ENCODE measurements around the gene VAT1L. TPM values are rescaled to one million over a fixed set of nuclear protein-coding genes. Genes with fewer than 3 reads are reported as not detected.

VAT1L gene
- total RNA-seq, 1 experiment from 2014 or later: 19.1 TPM

DNA sequence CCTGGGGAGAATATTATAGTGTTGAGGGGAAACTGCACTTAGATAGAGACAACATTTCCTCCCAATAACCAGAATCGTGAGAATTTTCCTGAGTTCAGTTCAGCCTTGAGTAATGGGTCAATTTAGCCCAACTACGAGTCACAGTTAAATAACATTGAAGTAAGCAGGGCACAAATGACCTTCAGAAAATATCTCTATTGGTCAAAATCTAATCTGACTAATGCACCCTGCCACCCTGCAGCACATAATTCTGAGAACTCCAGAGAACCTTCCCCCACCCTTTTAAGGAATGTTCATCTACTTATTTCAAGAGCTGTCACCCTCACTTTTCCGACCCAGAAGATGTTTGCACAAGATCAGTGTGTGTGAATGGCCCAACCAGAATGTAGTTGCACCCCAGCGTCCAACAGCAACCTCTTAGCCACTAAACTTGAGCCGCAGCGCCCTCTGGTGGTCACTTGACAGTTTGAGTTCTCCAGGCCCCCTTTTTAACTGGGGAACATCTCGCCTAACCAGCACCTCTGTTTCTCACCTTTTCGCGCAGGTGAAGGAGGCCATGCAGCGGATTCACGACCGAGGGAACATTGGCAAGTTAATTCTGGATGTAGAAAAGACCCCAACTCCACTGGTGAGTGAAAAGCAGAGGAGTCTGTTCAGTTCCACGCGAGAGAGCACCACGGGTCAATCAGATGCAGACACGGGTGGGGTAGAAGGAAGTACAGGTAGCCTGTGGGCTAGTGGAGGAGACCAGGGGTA, 183.1 kb downstream of the VAT1L start (continued):
- 0 out of 2 replicates have a peak, but pooled peaks have one; percentile 17 for TF ChIP-seq GABPB1 (CRISPR knock-in tag; IDR thresholded peaks at IDR 0.05)
- no peak for TF ChIP-seq GTF2I (CRISPR knock-in tag; conservative IDR thresholded peaks at IDR 0.05)
- TF ChIP-seq MAX (CRISPR knock-in tag; IDR thresholded peaks at IDR 0.05): peak; percentile 26; the same call in 1 of the 2 replicates
- no peak for TF ChIP-seq ZNF219 (CRISPR knock-in tag; IDR thresholded peaks at IDR 0.05; ENCODE audit: borderline replicate concordance)
- TF ChIP-seq SMAD4 (CRISPR knock-in tag; IDR thresholded peaks at IDR 0.05): no peak
- TF ChIP-seq, protein P1, sequence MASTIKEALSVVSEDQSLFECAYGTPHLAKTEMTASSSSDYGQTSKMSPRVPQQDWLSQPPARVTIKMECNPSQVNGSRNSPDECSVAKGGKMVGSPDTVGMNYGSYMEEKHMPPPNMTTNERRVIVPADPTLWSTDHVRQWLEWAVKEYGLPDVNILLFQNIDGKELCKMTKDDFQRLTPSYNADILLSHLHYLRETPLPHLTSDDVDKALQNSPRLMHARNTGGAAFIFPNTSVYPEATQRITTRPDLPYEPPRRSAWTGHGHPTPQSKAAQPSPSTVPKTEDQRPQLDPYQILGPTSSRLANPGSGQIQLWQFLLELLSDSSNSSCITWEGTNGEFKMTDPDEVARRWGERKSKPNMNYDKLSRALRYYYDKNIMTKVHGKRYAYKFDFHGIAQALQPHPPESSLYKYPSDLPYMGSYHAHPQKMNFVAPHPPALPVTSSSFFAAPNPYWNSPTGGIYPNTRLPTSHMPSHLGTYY (CRISPR knock-in tag; IDR thresholded peaks at IDR 0.05): no peak
- no peak for TF ChIP-seq KAT7 (CRISPR knock-in tag; IDR thresholded peaks at IDR 0.05; ENCODE audit: borderline replicate concordance)
- no peak for TF ChIP-seq ZNF532 (CRISPR knock-in tag; IDR thresholded peaks at IDR 0.05; ENCODE audit: borderline replicate concordance)
- no peak for TF ChIP-seq NFE2L1 (CRISPR knock-in tag; IDR thresholded peaks at IDR 0.05)
- TF ChIP-seq, protein P2, sequence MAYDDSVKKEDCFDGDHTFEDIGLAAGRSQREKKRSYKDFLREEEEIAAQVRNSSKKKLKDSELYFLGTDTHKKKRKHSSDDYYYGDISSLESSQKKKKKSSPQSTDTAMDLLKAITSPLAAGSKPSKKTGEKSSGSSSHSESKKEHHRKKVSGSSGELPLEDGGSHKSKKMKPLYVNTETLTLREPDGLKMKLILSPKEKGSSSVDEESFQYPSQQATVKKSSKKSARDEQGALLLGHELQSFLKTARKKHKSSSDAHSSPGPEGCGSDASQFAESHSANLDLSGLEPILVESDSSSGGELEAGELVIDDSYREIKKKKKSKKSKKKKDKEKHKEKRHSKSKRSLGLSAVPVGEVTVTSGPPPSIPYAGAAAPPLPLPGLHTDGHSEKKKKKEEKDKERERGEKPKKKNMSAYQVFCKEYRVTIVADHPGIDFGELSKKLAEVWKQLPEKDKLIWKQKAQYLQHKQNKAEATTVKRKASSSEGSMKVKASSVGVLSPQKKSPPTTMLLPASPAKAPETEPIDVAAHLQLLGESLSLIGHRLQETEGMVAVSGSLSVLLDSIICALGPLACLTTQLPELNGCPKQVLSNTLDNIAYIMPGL (CRISPR knock-in tag; IDR thresholded peaks at IDR 0.05): no peak

- TF ChIP-seq AR (CRISPR knock-in tag; IDR thresholded peaks at IDR 0.05) (no peak), KAT7 (CRISPR knock-in tag; IDR thresholded peaks at IDR 0.05; ENCODE audit: borderline replicate concordance) (no peak), NFATC4 (CRISPR knock-in tag; IDR thresholded peaks at IDR 0.05) (no peak), ZBTB21 (CRISPR knock-in tag; IDR thresholded peaks at IDR 0.05; ENCODE audit: borderline replicate concordance) (no peak), NR2C2 (CRISPR knock-in tag; IDR thresholded peaks at IDR 0.05) (no peak), ARID4B (CRISPR knock-in tag; IDR thresholded peaks at IDR 0.05; ENCODE audit: borderline replicate concordance) (no peak), ZNF425 (CRISPR knock-in tag; conservative IDR thresholded peaks at IDR 0.05) (no peak)
- TF ChIP-seq, protein P3, sequence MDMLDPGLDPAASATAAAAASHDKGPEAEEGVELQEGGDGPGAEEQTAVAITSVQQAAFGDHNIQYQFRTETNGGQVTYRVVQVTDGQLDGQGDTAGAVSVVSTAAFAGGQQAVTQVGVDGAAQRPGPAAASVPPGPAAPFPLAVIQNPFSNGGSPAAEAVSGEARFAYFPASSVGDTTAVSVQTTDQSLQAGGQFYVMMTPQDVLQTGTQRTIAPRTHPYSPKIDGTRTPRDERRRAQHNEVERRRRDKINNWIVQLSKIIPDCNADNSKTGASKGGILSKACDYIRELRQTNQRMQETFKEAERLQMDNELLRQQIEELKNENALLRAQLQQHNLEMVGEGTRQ (CRISPR knock-in tag; IDR thresholded peaks at IDR 0.05): no peak
- DNase-seq (ENCODE audit: low spot score): no peak
- ATAC-seq: no peak
- Mint-ChIP-seq H3K9me3 (no peaks in the 10 kb centered on the region), H3K27me3 (ENCODE audit: low read depth) (peaks cover 10% of the 10 kb centered on the region), H3K36me3 (peaks cover 4% of the 10 kb centered on the region), H3K27ac (no peak overlapping the region), H3K4me1 (peaks cover 61% of the 10 kb centered on the region), H3K4me3 (no peak overlapping the region)
- POLR2A ChIA-PET: no interaction called here
- CTCF ChIA-PET: interaction anchor here (1.3 to 3.8 kb wide), 6 partner anchors 9 to 296 kb away, joined by 4 to 19 read pairs (median 6); partner anchors contain the start of gene VAT1L
Observed at GRCh38 chr16:77972062-77972392, 183.7 kb downstream of the VAT1L start.
